Fibroblast of mammary gland (primary cell): ENCODE data around the gene WIPF3.

ENCODE experiments used
- DNase-seq: peaks from one replicate; pipeline ENCODE4 v3.0.0-alpha.2; 2010; ENCODE audit warnings: low read depth
- H3K4me3 ChIP-seq: 2 replicates; pipeline ENCODE4 v1.5.1; 2011; ENCODE audit warnings: low read depth, mild to moderate bottlenecking, low read length, moderate library complexity; ENCODE audit not compliant: control insufficient read depth
- CTCF ChIP-seq: conservative IDR thresholded peaks from 2 replicates; pipeline ENCODE4 v1.5.1; 2011; ENCODE audit warnings: low read depth, low read length, inconsistent platforms; ENCODE audit not compliant: control insufficient read depth, insufficient read depth

Gene WIPF3

GRCh38 chr7:29815181-29816105, 9.1 kb downstream of the WIPF3 start:
- TF ChIP-seq CTCF = no peak
- H3K4me3 ChIP-seq = no peak overlapping the region
- DNase-seq = no peak

- TF ChIP-seq CTCF = no peak
- no peak overlapping the region for H3K4me3 ChIP-seq
- no peak for DNase-seq
Measured at GRCh38 chr7:29818308-29818707, 12.0 kb downstream of the WIPF3 start.

GRCh38 chr7:29825775-29826529, 19.6 kb downstream of the WIPF3 start:
- H3K4me3 ChIP-seq = no peak overlapping the region
- no peak for DNase-seq
- no peak for TF ChIP-seq CTCF

- no peak overlapping the region for H3K4me3 ChIP-seq
- no peak for DNase-seq
- no peak for TF ChIP-seq CTCF
Measured at GRCh38 chr7:29826530-29826822, 20.2 kb downstream of the WIPF3 start.

GRCh38 chr7:29826904-29827303, 20.6 kb downstream of the WIPF3 start:
- H3K4me3 ChIP-seq = no peak overlapping the region
- DNase-seq = no peak
- TF ChIP-seq CTCF = no peak

GRCh38 chr7:29831705-29832104, 25.4 kb downstream of the WIPF3 start:
- DNase-seq = no peak
- H3K4me3 ChIP-seq = no peak overlapping the region
- TF ChIP-seq CTCF = no peak

GRCh38 chr7:29833929-29834328, 27.6 kb downstream of the WIPF3 start:
- TF ChIP-seq CTCF = no peak

More at GRCh38 chr7:29833929-29834328, 27.6 kb downstream of the WIPF3 start:
- DNase-seq = no peak
- no peak overlapping the region for H3K4me3 ChIP-seq
